Kidney (tissue), 14 donors: ENCODE data around the gene SRSF2. TPM values are rescaled to one million over a fixed set of nuclear protein-coding genes. Genes with fewer than 3 reads are reported as not detected.
"Not testable (repeated sequence)": the region's sequence is repeated elsewhere in the genome, so short reads cannot be mapped to it uniquely, and the experiment has no call there.

Experiments
- DNase-seq, 5 donors: peaks; one replicate each; pipeline ENCODE4 v3.0.0-alpha.2; 2013 to 2020
- FAIRE-seq: peaks from 2 replicates; lab custom pipeline; 2012; peaks lifted over from hg19 to GRCh38; lab: Jason Lieb, UNC
- H3K27ac ChIP-seq, 2 donors: one replicate each; pipeline ENCODE4 v1.7.0; 2013; ENCODE audit warnings: low read depth in 2 of 2, low read length in 2 of 2, inconsistent platforms in 1 of 2
- H3K27me3 ChIP-seq: one replicate; pipeline ENCODE4 v1.7.1; 2013; ENCODE audit warnings: low read length, inconsistent platforms; ENCODE audit not compliant: control insufficient read depth, insufficient read depth
- H3K36me3 ChIP-seq, 3 donors: one replicate each; pipeline versions ENCODE4 v1.7.0 to v1.7.1; 2013; ENCODE audit warnings: low read length in 3 of 3, control low read depth in 1 of 3, inconsistent platforms in 1 of 3; ENCODE audit not compliant: insufficient read depth in 3 of 3, control insufficient read depth in 2 of 3
- H3K4me1 ChIP-seq, 3 donors: one replicate each; pipeline versions ENCODE4 v1.7.0 to v1.7.1; 2013; ENCODE audit warnings: low read length in 3 of 3, inconsistent platforms in 1 of 3, low read depth in 1 of 3; ENCODE audit not compliant: control insufficient read depth in 2 of 3, insufficient read depth in 2 of 3
- H3K4me3 ChIP-seq, 3 donors: one replicate each; pipeline versions ENCODE4 v1.7.0 to v1.8.1; 2013; ENCODE audit warnings: low read length in 3 of 3, control low read depth in 1 of 3, inconsistent platforms in 1 of 3
- H3K9ac ChIP-seq, 3 donors: one replicate each; pipeline versions ENCODE4 v1.7.0 to v1.7.1; 2013; ENCODE audit warnings: low read length in 3 of 3, control low read depth in 1 of 3, inconsistent platforms in 1 of 3
- H3K9me3 ChIP-seq, 3 donors: one replicate each; pipeline versions ENCODE4 v1.7.0 to v1.7.1; 2013; ENCODE audit warnings: low read length in 3 of 3, control low read depth in 1 of 3, inconsistent platforms in 1 of 3; ENCODE audit not compliant: control insufficient read depth in 2 of 3, insufficient read depth in 1 of 3
- intact Hi-C: fragments of 100-400 bp; cut with DNase I; formaldehyde crosslinking; loops from one replicate; pipeline ENCODE4 v1.11.1; 2022
- polyA plus RNA-seq: library from polyadenylated mRNA; stranded (reverse); fragments of 350-450 nt; fragmentation: Illumina TruSeq; extraction: RNeasy Lipid Tissue Mini Kit (QIAGEN cat#74804); gene quantifications from one replicate; pipeline ENCODE4 v1.2.3, GENCODE V29; 2014; ENCODE audit warnings: low read depth, low replicate concordance; ENCODE audit not compliant: insufficient read depth
- total RNA-seq: library from RNA; stranded (reverse); fragmentation: NEBNext Ultra II Directional; extraction: Animal tissue kit (Norgen Biotek cat#: 25700); gene quantifications from one replicate; pipeline ENCODE4 v1.2.1, GENCODE V29; 2021
- TF ChIP-seq, protein P1 (sequence below): IDR thresholded peaks from 3 replicates; pipeline ENCODE4 v1.5.1; 2012; ENCODE audit warnings: mild to moderate bottlenecking, moderate library complexity, borderline replicate concordance; ENCODE audit not compliant: insufficient read depth; ENCODE audit errors: extremely low read depth
- donor health status: control.
- donor health status: control.
- donor health status: control.
- donor health status: control.
- donor health status: control.
- donor health status: DM: yes; HTN: yes; CAD: no.
- donor health status: Normal renal cell carcinoma (clear cell type).

Gene SRSF2
- total and polyA plus RNA-seq, 2 donors from 2014 or later = 129 to 155 TPM

DNA sequence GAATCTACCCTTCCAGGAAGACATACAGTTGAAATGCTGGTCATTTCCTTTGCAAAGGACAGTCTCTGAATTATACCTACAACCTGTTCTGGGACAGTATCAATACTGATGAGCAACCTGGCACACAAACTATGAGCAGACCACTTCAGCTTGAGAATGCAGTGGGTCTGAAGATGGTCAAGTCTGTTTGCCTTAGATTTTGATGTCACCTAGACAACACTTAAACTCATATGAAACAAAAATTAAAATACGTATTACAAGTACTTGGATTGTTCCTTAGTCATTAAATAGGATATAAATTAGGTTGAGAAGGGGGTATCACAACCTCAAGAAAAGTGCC, 3.5 kb downstream of the SRSF2 start:
- H3K27ac ChIP-seq = no peak overlapping the region
- FAIRE-seq (no peak), DNase-seq (no peak)
- intact Hi-C loops = no loop called here
- H3K9ac ChIP-seq = no peak overlapping the region
- H3K9me3 ChIP-seq = no peaks in the 10 kb centered on the region
- H3K4me1 ChIP-seq = peaks cover 2 to 25% (median 17%) of the 10 kb centered on the region in 3 donors
- H3K36me3 ChIP-seq = peaks cover 12 to 47% (median 23%) of the 10 kb centered on the region in 3 donors
- H3K4me3 ChIP-seq = peak overlapping the region in 1 of 3 donors; percentile 95
- TF ChIP-seq, protein P1, sequence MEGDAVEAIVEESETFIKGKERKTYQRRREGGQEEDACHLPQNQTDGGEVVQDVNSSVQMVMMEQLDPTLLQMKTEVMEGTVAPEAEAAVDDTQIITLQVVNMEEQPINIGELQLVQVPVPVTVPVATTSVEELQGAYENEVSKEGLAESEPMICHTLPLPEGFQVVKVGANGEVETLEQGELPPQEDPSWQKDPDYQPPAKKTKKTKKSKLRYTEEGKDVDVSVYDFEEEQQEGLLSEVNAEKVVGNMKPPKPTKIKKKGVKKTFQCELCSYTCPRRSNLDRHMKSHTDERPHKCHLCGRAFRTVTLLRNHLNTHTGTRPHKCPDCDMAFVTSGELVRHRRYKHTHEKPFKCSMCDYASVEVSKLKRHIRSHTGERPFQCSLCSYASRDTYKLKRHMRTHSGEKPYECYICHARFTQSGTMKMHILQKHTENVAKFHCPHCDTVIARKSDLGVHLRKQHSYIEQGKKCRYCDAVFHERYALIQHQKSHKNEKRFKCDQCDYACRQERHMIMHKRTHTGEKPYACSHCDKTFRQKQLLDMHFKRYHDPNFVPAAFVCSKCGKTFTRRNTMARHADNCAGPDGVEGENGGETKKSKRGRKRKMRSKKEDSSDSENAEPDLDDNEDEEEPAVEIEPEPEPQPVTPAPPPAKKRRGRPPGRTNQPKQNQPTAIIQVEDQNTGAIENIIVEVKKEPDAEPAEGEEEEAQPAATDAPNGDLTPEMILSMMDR = no peak
- no peaks in the 10 kb centered on the region for H3K27me3 ChIP-seq

- Histone ChIP-seq H3K4me1 (peaks cover 2 to 25% (median 15%) of the 10 kb centered on the region in 3 donors), H3K27me3 (no peaks in the 10 kb centered on the region), H3K27ac (no peak overlapping the region), H3K36me3 (peaks cover 12 to 47% (median 23%) of the 10 kb centered on the region in 3 donors), H3K4me3 (peak overlapping the region in 1 of 3 donors; percentile 95), H3K9ac (no peak overlapping the region), H3K9me3 (no peaks in the 10 kb centered on the region)
- intact Hi-C loops = no loop called here
- FAIRE-seq = no peak
- TF ChIP-seq, protein P1 = no peak
- no peak for DNase-seq
Measured at GRCh38 chr17:76732734-76733617, 4.2 kb downstream of the SRSF2 start.

DNA sequence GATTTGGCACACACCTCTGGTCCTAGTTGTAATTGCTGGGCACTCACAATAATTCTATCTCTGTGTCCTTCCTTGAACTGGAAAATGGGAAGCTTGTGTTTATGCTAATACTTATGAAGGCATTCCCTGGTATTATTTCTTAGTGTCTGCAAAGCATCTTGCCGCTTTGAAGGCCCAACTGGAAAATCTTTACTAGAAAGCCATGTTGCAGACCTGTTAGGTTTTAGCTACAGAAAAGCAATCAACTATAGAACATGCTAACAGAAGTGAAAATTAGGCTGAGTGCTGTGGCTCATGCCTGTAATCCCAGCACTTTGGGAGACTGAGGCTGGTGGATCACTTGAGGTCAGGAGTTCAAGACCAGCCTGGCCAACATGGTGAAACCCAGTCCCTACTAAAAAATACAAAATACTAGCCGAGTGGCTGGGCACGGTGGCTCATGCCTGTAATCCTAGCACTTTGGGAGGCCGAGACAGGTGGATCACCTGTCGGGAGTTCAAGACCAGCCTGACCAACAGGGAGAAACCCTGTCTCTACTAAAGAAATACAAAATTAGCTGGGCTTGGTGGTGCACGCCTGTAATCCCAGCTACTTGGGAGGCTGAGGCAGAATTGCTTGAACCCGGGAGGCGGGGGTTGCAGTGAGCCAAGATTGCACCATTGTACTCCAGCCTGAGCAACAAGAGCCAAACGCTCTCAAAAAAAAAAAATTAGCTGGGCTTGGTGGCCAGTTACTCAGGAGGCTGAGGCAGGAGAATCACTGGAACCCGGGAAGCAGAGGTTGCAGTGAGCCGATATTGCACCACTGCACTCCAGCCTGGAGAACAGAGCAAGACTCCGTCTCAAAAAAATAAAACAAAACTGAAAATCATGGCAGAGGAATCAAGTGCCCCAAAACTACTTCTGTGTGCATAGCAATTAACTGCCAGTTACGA, 5.1 kb downstream of the SRSF2 start:
- H3K27ac ChIP-seq, FAIRE-seq, H3K27me3 ChIP-seq, DNase-seq, intact Hi-C loops, H3K9me3 ChIP-seq, H3K9ac ChIP-seq, H3K4me3 ChIP-seq: not testable (repeated sequence)
- peaks cover 12 to 47% (median 23%) of the 10 kb centered on the region in 3 donors for H3K36me3 ChIP-seq
- peaks cover 2 to 26% (median 20%) of the 10 kb centered on the region in 3 donors for H3K4me1 ChIP-seq
